Activated T-helper 1 cell treated with anti-CD3 and anti-CD28 coated beads, Interleukin-2, amount 50 U/mL, for 16 hours (primary cell): Measurements from ENCODE around the gene UTP15.

Source experiments
- DNase-seq, 2 donors: peaks; one replicate each; pipeline ENCODE4 v3.0.0-alpha.2; 2020; ENCODE audit warnings: low read depth in 1 of 2, low spot score in 1 of 2

Gene UTP15, protein sequence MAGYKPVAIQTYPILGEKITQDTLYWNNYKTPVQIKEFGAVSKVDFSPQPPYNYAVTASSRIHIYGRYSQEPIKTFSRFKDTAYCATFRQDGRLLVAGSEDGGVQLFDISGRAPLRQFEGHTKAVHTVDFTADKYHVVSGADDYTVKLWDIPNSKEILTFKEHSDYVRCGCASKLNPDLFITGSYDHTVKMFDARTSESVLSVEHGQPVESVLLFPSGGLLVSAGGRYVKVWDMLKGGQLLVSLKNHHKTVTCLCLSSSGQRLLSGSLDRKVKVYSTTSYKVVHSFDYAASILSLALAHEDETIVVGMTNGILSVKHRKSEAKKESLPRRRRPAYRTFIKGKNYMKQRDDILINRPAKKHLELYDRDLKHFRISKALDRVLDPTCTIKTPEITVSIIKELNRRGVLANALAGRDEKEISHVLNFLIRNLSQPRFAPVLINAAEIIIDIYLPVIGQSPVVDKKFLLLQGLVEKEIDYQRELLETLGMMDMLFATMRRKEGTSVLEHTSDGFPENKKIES

DNA sequence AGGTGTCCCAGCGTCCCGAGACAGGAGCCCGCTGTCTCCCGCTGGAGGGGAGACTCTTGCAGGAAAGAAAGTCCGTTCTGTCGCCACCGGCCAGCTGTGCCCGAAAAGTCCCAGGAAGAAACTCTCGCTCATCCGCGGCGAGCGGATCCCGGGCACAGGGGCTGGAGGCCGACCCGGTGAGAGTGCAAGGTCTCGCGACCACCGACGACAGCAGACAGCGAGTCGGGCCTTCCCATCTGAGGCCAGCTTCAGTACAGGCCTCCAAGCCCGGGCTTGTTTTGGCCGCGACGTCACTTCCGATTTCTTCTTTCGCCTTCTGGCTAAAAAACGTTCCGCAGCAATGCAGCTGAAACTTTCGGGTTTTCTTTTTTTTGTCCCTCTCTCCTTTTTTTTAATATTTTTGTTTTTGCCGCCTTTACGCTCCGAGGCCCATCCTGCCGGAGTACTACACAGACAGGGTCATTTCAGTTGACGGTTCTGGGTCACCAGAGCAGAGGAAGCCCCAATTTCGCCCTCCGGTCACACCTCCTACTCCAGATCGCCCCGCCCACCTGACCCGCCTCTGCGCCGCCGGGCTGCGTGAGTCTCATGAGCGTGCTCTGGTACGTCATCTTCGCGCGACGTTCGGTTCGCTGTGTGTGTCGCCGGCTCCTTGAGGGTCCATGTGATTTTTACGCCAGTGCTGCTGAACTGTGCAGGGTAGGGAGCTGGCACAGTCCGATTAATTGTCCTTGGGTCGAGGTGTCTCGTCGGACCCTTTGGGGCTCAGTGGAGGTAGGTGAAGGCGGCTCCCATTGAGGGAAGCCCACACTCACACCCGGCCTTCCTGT lies at the start of gene UTP15, which contains the start of gene ANKRA2:
TSS of gene UTP15 (plus strand) at position 605 of the 830 bp plus-strand sequence. CDS start 1,602 bp downstream, outside the sequence.
TSS of gene ANKRA2 (minus strand) at position 501 of the 830 bp plus-strand sequence. CDS start 2,758 bp downstream, outside the sequence.
- peak; percentile 97 to 99 for DNase-seq

DNA sequence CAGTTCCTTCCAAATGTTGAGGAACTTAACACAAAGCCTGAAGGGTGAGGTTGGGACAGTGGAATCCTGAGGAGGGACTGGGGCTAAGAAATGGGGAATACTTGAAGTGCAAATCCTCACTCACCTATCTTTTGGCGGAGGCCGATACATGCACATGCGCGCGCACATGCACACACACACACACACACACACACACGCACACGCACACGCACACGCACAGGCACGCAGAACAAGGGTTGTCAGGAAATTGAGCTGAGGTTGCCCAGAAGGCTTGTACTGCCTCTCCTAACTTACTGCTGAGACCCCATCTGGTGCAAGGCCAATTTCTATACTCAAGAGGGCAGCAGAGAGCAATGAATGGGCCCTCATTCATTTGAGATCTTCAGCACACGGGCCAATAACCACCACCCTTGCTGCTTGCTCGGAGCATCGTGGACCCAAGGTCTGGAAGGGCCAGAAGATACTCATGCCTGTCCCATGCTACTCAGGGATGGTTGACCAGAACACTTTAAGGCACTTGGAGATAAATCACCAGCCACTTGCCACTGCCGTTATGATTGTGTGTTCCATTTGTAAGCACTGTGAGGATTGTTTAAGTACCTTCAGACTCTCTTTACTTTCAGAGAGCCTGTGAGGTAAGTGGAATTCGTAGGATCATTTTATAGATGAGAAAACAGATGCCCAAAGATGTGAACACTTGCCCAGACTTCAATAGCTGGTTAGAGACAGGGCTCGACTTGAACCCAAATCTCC lies 45.8 kb upstream of the UTP15 start:
- peak in 1 of 2 donors; percentile 35 for DNase-seq

DNA sequence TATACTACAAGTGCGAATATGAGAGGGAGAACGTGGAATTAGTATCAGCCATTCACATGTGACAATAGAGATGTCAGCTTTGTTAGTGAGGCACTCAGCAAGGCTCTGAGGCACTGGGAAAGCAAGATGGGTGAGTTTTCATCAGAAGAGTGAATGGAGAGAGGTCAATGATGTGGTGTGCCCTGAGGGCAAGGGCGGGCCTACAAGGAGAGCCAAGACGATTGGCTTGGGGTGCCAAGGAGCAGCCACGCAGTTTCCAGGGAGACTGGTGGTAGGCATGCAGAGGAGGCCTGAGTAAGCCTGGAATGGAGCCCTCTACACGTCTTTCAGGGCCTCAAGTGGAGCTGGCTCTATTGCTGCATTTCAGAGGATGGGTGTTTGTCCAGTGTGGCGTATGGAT lies 42.6 kb upstream of the UTP15 start:
- DNase-seq, result no peak

DNA sequence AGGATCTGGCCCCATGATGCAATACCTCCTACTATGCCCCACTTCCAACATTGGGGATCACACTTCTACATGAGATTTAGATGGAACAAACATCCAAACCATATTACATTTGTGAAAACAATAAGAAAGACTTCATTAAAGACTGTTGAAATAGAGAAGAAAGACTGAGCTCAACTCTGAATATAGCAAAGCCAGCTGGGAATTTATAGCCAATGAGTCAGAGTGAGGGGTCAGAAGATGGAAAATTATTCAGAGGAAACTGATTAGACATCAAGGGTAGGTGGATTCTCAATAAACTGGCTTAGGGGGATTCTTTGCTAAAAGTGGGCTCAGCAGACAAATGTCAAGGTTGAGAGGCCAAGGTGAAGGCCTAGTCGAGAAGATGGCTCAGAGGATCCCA lies 41.7 kb upstream of the UTP15 start:
- DNase-seq, result no peak

DNA sequence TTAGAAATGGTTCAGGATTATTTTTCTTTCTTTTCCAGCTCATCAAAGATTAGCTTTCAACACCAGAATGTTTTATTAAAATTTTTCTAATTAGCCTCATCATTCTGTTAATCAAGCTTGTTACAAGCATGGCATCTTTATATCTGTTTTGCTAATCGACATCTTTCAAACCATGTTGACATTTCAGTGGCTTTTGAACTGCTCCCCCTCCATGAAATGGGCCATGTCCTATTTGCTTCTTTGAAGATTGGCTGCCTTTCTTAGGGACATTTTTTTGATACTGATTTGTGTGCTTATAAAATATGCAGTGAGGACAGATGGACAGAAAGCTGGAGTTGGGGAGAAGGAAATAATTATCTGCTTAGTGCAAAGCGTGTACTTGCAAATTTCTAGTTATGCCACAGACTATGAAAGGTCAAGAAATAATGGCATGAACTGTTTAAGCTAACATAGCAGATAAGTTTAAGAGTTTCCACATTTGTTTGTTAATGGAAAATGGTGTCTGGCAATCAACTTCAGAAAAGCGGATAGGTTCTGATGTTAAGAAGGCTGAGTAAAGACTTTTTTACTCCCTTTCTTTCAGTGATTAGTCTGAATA lies 39.8 kb upstream of the UTP15 start:
- DNase-seq, result no peak

DNA sequence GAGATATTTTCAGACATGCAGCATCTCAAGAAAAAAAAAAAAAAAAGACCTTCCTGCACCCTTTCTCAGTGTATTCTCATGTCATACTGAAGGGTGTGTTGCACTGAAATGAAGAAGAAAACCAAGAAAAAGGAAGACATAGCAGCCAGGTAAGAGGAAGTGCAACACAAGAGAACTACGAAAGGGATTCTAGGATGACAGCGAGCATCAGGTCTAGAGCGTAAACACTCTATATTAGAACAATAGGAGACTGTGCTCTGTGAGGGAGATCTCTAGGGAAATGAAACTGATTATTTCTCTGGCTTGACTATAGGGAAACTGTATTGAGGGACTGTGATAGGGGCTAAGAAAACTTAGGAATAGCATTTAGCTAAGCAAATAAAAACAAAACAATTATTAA lies 37.3 kb upstream of the UTP15 start:
- no peak for DNase-seq

DNA sequence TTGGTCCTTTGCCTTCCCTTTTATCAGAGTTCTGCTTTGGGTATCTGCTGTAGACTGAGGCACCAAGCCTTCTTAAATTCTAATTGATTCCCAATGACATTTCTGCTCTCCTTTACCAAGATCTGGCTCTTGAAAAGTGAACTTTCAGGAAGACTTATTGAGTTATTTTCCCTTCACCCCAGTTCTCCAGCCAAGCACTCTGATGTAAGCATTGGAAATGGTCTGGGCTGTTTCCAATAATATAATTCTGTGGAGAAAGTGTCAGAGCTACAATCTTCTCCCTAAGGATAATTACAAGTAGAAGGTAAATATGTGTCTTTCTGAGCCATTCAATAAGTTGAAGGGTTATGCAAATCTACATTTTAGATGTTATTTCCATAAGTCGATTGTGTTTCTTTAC lies 36.5 kb upstream of the UTP15 start:
- no peak for DNase-seq

DNA sequence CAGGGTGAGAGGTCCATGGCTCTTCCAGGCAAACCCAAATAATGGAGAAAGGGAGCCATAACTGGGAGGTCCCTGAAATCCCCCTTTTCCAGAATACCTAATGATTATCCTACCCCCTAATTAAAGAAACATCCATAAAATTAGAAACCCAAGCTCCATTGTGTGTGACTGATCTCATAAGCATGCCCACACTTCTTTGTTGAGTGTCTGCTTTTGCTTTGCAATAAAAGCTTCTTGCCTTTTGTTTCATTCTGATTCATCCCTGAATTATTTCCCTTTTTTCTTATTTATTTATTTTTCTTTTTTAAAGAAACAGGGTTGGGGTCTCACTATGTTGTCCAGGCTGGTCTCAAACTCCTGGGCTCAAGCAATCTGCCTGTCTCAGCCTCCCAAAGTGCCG lies 34.2 kb upstream of the UTP15 start:
- no peak for DNase-seq

DNA sequence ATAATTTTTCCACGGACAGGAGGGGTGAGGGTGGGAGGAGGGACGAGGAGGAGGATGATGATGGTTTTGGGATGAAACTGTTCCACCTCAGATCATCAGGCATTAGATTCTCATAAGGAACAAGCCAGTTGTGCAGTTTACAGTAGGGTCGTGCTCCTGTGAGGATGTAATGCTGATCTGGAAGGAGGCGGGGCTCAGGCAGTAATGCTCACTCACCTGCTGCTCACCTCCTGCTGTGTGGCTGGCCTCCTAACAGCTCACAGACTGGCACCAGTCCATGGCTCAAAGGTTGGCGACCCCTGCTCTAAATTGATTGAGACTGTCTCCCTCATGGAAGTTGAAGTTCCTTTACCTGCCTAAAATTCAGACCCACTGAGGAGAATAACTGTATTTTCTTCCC lies 33.3 kb upstream of the UTP15 start:
- DNase-seq, result no peak

DNA sequence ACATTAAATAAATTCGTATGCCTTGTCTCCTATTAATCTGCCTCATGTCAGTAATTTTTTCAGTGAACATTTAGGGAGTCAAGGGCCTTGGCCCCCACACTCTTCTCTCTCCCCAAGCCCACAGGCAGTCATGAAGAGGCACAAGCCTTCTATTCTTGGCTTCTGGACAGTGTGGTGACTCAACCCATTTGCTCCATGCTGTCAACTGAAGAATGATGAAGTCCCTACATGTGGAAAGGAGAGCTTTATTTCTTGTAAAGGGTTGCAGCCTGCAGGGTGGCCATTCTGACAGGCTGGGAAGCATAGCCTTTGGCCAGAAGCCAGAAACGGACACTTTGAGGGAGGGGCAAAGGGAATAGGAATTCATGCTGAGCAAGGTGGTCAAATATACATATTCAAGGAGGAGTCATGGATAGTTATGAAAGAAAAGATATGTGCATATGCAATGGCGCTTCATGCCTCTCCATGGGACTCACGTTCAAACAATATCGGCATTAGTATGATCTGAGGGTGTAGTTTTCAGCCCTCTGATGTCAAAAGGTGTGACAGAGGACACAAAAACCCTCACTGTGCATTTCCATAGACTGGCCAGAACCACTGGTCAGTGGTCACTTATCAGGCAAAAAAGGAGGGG lies 31.4 kb upstream of the UTP15 start:
- no peak for DNase-seq

DNA sequence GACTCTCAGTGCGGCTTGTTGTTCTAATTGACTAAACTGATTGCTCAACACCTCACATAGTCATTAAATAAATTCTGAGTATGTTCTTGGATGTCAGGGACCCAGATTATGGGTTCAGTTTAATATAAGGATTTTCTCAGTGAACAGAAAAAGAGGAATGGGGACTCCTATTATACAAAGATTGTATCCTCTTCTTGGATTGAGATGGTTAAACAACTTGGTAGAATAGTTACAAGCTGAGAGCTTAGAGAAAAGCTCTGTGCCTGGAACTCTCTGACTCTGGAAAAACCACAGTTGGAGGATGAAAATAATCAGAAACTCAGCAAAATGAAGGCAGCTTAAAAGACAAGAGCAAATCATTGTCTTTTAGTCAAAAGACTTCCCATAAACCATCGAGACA lies 30.6 kb upstream of the UTP15 start:
- no peak for DNase-seq

DNA sequence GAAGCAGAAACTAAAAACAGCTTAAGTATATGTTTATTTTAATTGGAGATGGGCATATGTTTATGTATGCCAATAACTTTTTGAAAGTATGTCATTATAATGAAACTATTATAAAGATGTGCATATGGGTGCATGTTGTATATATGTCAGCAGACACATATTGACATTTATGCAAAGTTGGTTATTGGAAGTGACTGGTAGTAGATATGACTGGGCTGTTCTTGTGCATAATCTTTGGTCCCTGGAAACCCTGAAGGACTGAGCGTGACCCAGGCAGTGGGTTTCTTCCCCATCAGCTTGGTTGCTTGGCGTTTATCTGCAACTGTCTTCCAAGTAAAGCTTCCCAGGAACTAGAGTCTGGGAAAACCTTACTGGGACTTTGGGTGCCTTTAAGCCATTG lies 25.8 kb upstream of the UTP15 start:
- DNase-seq, result no peak

DNA sequence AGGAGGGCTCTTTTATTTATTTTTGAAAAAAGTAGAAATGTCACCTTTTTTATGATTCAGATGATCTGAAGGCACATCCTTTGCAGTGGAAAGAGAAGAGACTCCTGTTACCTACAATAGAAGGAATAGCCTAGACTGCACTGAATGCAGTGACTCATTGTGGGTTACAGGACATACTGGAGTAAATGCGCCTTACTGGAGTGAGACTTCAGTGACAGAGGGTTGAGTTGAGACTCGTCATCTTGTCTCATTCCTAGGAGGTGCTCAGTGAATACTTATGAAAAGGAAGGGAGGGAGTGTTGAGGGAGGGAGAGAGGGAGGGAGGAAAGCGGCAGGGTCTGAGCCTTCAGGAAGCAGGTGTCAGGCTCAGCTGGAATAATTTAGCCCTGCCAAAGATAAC lies 25.4 kb upstream of the UTP15 start:
- DNase-seq, result no peak

DNA sequence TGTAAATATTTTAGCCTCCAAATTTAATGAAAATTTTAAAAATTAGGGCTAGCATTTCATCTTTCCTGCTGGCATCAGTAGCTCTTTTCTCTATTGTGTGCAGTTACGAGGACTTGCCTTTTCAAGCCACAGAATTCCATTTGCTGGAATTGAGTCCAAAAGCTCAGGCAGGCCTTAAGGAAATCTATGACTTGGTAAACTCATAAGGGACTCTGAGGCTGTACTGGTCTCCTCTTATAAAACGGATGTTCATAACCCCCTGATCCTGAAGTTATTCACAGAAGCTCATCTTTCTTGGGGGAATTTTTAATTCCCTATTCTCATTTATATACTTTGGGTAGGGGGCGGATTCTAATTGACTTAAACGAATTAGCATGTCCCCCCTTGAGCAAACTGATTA lies 23.5 kb upstream of the UTP15 start:
- no peak for DNase-seq

DNA sequence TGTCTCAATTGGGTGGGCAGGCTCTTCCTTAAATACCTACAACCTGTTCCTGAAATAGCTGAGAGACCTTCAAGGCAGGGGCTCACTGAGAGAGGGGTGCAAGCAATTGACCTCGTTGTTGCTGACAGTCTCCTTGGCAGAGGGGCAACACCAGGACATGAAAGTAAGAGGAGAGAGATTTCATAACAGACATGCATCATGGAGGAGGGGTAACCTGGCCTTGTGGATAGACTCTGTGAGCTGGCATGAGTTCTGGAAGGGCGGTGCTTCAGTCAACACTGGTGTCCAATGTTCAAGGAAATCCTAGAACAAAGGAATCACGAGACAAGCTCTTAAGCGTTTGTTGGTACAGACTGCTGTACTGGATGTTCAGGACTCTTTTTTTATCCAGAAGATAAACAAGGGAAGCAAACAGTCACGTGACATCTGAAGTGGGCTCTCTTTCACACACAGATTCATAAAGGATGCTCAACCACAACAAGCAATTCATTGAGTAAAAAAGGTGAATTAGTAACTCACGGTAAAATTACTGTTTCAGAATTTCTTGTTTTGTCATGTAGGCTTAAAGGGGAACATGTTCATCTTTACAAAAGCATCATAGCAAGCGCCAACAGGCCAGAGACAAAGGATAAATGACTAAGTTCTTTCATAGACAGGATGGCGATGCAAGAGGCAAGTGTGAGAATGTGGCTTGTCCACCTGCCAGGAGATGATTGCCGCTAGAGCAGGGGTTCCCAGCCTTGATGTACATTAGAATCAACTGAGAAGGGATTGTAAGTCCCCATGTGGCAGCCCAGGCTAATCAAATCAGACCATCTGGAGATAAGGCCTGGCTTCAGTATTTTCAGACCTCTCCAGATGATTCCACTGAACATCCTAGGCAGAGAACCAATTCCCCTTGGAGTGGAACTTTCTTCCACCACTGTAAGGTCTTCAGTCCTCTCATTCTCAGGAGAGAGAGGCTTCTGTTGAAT lies 20.8 kb upstream of the UTP15 start:
- DNase-seq, result no peak

DNA sequence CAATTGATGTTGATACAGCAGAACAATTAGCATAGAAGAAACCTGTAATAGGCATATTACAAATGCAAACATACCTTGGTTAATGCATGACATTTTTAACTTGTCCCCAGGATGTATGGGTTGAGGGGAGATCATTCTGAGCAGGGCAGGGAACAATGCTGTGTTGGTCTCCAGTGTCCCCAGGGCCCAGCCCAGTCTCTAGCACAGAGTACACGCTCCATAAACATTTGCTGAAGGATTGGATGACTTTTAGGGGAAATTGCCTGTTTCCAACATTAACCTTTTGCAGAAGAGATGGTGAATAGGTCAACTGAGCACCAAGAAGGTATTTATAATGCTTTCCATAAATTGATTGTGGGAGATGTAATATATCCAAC lies 20.2 kb upstream of the UTP15 start:
- no peak for DNase-seq

DNA sequence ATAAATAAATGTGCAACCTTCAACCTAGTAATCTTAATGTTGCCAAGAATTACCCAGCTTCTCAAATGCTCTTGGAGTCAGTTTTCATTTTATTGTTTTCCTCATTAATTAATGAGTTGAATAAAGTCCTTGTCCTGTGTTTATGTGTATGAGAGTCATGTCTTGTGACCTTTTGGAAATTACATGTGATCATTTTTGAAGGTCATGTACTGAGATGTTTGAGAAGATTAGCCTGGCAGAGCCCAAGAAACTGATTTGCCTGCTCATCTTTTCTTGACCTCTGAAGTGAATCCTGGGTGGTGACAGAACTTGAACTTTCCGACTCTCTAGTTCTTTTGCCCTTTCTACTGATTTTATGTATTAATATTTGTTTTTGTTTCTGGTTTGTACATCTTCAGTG lies 15.5 kb upstream of the UTP15 start:
- no peak for DNase-seq

DNA sequence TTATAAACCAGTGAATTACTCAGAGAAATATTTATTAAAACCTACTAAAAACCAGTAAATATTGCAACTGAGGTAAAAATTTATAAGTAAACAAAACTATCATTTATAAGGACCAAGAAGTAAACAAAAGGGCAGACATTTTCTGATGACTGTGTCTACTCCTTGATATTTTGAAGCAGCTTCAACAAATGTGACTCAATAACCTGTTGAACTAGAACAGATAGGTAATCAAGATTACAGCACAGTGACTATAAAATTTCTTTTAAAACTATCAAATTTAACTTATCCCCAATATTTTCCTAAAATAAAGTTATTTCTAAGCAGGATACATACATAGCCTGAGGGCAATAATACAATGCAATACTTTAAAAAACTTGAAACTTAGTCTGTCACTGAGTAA lies 12.9 kb upstream of the UTP15 start:
- DNase-seq, result no peak

DNA sequence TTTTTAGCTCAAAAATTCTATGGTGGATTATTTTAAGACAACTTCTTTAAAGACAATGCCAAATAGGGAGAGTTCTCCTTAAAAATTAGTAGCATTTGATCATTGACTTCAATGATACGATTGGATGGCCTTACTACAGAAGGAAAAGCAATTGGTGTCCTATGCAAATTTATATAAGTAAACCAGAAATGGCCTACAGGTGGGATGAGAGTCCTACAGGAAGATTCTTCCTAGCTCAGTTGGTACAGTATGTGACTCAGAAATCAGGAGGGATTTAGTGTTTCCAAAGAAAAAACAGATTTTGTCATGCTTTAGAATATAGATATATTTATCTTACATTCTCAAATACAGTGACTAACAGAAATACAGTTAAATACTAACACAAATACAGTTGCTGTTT lies 6.6 kb upstream of the UTP15 start:
- no peak for DNase-seq
